H9 (cell line): ENCODE results near the gene FKRP. TPM values are rescaled to one million over a fixed set of nuclear protein-coding genes. Genes with fewer than 3 reads are reported as not detected.

Source experiments
- DNase-seq: peaks from one replicate; pipeline ENCODE4 v3.0.0-alpha.2; 2017
- H2AFZ ChIP-seq: one replicate; pipeline ENCODE4 v1.6.1; 2013; ENCODE audit warnings: mild to moderate bottlenecking, low read length, control low read depth, moderate library complexity
- H2AK5ac ChIP-seq: 2 replicates; pipeline ENCODE4 v1.6.1; 2013; ENCODE audit warnings: low read length, control low read depth, mixed read lengths; ENCODE audit not compliant: insufficient read length
- H2BK120ac ChIP-seq: one replicate; pipeline ENCODE4 v1.6.1; 2013; ENCODE audit warnings: low read depth, mild to moderate bottlenecking, low read length, control low read depth, inconsistent platforms; ENCODE audit not compliant: poor library complexity, severe bottlenecking
- H2BK12ac ChIP-seq: 2 replicates; pipeline ENCODE4 v1.6.1; 2013; ENCODE audit warnings: low read length, control low read depth, mixed read lengths, low read depth; ENCODE audit not compliant: insufficient read length
- H2BK15ac ChIP-seq: 2 replicates; pipeline ENCODE4 v1.6.1; 2013; ENCODE audit warnings: low read depth, low read length, control low read depth
- H2BK20ac ChIP-seq: one replicate; pipeline ENCODE4 v1.6.1; 2013; ENCODE audit warnings: low read depth, mild to moderate bottlenecking, low read length, control low read depth, inconsistent platforms; ENCODE audit not compliant: poor library complexity, severe bottlenecking
- H2BK5ac ChIP-seq: 2 replicates; pipeline ENCODE4 v1.6.1; 2013; ENCODE audit warnings: low read length, control low read depth, mixed read lengths; ENCODE audit not compliant: insufficient read length
- H3K14ac ChIP-seq: 2 replicates; pipeline ENCODE4 v1.6.1; 2013; ENCODE audit warnings: low read length, control low read depth; ENCODE audit not compliant: insufficient read depth
- H3K18ac ChIP-seq: 2 replicates; pipeline ENCODE4 v1.6.1; 2013; ENCODE audit warnings: low read depth, mild to moderate bottlenecking, mixed read lengths, low read length, control low read depth; ENCODE audit not compliant: insufficient read length
- H3K23ac ChIP-seq: 2 replicates; pipeline ENCODE4 v1.6.1; 2013; ENCODE audit warnings: low read length, control low read depth, mixed read lengths, low read depth; ENCODE audit not compliant: insufficient read length
- H3K23me2 ChIP-seq: 2 replicates; pipeline ENCODE4 v1.6.1; 2013; ENCODE audit warnings: low read depth, mild to moderate bottlenecking, mixed read lengths, low read length, control low read depth; ENCODE audit not compliant: insufficient read length, poor library complexity, severe bottlenecking
- H3K27ac ChIP-seq: 2 replicates; pipeline ENCODE4 v1.5.1; 2013; ENCODE audit warnings: low read length, control low read depth, mixed read lengths, low read depth; ENCODE audit not compliant: insufficient read length
- H3K27me3 ChIP-seq: 2 replicates; pipeline ENCODE4 v1.6.1; 2013; ENCODE audit warnings: low read length, control low read depth, inconsistent platforms; ENCODE audit not compliant: insufficient read depth
- H3K4ac ChIP-seq: 2 replicates; pipeline ENCODE4 v1.6.1; 2013; ENCODE audit warnings: low read depth, mild to moderate bottlenecking, control low read depth, inconsistent platforms, low read length, moderate library complexity
- H3K4me1 ChIP-seq: 2 replicates; pipeline ENCODE4 v1.6.1; 2013; ENCODE audit warnings: low read length, control low read depth, inconsistent platforms; ENCODE audit not compliant: insufficient read depth
- H3K4me2 ChIP-seq: 2 replicates; pipeline ENCODE4 v1.6.1; 2013; ENCODE audit warnings: low read length, control low read depth, mixed read lengths; ENCODE audit not compliant: insufficient read length, insufficient read depth
- H3K56ac ChIP-seq: 2 replicates; pipeline ENCODE4 v1.6.1; 2013; ENCODE audit warnings: low read depth, mild to moderate bottlenecking, mixed read lengths, low read length, control low read depth; ENCODE audit not compliant: insufficient read length
- H3K79me1 ChIP-seq: 2 replicates; pipeline ENCODE4 v1.6.1; 2013; ENCODE audit warnings: low read depth, mild to moderate bottlenecking, moderate library complexity, low read length, control low read depth, inconsistent platforms; ENCODE audit not compliant: insufficient read depth, poor library complexity, severe bottlenecking
- H3K79me2 ChIP-seq: 2 replicates; pipeline ENCODE4 v1.6.1; 2013; ENCODE audit warnings: low read length, control low read depth, inconsistent platforms; ENCODE audit not compliant: insufficient read depth
- H3K9ac ChIP-seq: 2 replicates; pipeline ENCODE4 v1.6.1; 2013; ENCODE audit warnings: low read length, control low read depth, mixed read lengths; ENCODE audit not compliant: insufficient read length; ENCODE audit errors: extremely low read depth
- H3K9me3 ChIP-seq: one replicate; pipeline ENCODE4 v1.6.1; 2013; ENCODE audit warnings: low read depth, low read length, inconsistent platforms; ENCODE audit not compliant: control insufficient read depth
- H3T11ph ChIP-seq: one replicate; pipeline ENCODE4 v1.6.1; 2013; ENCODE audit warnings: mild to moderate bottlenecking, low read length, control low read depth, inconsistent platforms
- H4K20me1 ChIP-seq: one replicate; pipeline ENCODE4 v1.6.1; 2013; ENCODE audit not compliant: control insufficient read depth, insufficient read length, insufficient read depth
- H4K5ac ChIP-seq: 2 replicates; pipeline ENCODE4 v1.6.1; 2013; ENCODE audit warnings: low read depth, mild to moderate bottlenecking, mixed read lengths, low read length, control low read depth; ENCODE audit not compliant: insufficient read length
- H4K8ac ChIP-seq: replicated peaks from 2 replicates; pipeline ENCODE4 v1.6.1; 2013; ENCODE audit warnings: low read length, control low read depth, mixed read lengths, low read depth; ENCODE audit not compliant: insufficient read length
- H4K91ac ChIP-seq: 2 replicates; pipeline ENCODE4 v1.6.1; 2013; ENCODE audit warnings: low read depth, mild to moderate bottlenecking, moderate library complexity, mixed read lengths, low read length, control low read depth; ENCODE audit not compliant: insufficient read length
- H3K27ac Mint-ChIP-seq, 3 experiments: 2 replicates in 2 of 3; 3 replicates in 1 of 3; pipeline ENCODE4 v1.8.0; 2020 to 2021; ENCODE audit warnings: mixed read lengths in 3 of 3, mild to moderate bottlenecking in 1 of 3, moderate library complexity in 1 of 3
- H3K27me3 Mint-ChIP-seq: 2 replicates; pipeline ENCODE4 v1.8.0; 2021; ENCODE audit warnings: low read depth, mild to moderate bottlenecking, moderate library complexity, mixed read lengths
- H3K36me3 Mint-ChIP-seq, 3 experiments: 2 replicates in 2 of 3; 3 replicates in 1 of 3; pipeline ENCODE4 v1.8.0; 2020 to 2021; ENCODE audit warnings: low read depth in 3 of 3, mixed read lengths in 3 of 3; ENCODE audit not compliant: insufficient read depth in 1 of 3
- H3K4me1 Mint-ChIP-seq, 2 experiments: 2 replicates each; pipeline ENCODE4 v1.8.0; 2020; ENCODE audit warnings: mixed read lengths in 2 of 2
- H3K4me3 Mint-ChIP-seq, 2 experiments: 2 replicates in 1 of 2; 3 replicates in 1 of 2; pipeline ENCODE4 v1.8.0; 2020 to 2021; ENCODE audit warnings: mild to moderate bottlenecking in 2 of 2, mixed read lengths in 2 of 2, moderate library complexity in 1 of 2
- H3K9me3 Mint-ChIP-seq, 2 experiments: 2 replicates in 1 of 2; 3 replicates in 1 of 2; pipeline ENCODE4 v1.8.0; 2020; ENCODE audit warnings: mild to moderate bottlenecking in 2 of 2, mixed read lengths in 2 of 2, moderate library complexity in 1 of 2
- CTCF ChIP-seq: fragments of 200-600 bp; sonication (generic); conservative IDR thresholded peaks from 3 replicates; pipeline ENCODE4 v1.8.0; 2021; ENCODE audit warnings: antibody characterized with exemption, mild to moderate bottlenecking
- WGBS: extraction: QIAGEN DNeasy Blood & Tissue Kit; methylation state at CpG from one replicate; pipeline ENCODE4 v1.1.7; 2013; ENCODE audit warnings: missing lambda C conversion rate, low lambda C conversion rate, mixed read lengths; ENCODE audit not compliant: insufficient read length; ENCODE audit errors: extremely low coverage; 5-methylcytosine and 5-hydroxymethylcytosine counted together
- total RNA-seq: library from RNA; stranded (reverse); gene quantifications from 2 replicates; pipeline ENCODE4 v1.2.1, GENCODE V29; 2021

Gene FKRP
- total RNA-seq, 1 experiment from 2014 or later: 42.2 TPM

DNA sequence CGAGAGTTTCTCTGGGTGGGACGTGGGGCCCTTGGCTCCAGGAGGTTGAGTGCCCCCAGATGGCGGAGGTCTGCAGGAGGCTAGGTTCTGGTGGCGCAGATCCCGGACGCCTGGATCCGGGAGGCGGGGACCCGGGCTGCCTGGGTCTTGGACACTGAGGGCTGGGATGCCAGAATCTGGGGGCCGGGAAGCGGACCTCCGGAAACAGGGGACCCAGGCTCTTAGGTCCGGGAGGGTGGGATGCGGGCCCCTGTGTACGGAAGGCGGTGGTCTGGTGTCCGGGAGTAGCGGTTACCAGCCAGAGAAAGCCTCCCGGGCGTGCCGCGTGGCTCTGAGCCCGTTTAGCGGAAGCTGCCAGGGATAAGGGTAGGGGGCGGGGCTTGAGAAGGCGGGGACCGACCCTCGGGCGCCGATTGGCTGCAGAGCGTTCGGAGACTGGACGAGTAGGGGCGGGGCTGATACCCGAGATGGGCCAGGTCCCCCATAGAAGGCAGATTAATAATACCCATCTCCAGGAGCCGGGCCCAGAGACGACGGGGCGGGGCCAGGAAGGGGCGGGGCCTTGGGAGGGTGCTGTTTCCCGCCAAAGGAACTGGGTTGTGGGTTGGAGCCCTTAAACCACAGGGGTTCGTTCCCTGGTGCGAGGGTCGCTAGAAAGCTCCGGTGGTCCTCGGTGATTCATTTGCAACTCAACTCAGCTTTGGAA, 42.6 kb downstream of the FKRP start, which contains the start of gene SLC1A5:
TSS of gene SLC1A5 (minus strand) at position 333 of the 706 bp plus-strand sequence. CDS start 629 bp downstream, outside the sequence.
- peaks cover 4% of the 10 kb centered on the region for H4K20me1 ChIP-seq
- no peak within 1 kb of the TSS for H3K27ac ChIP-seq
- Mint-ChIP-seq H3K4me3 (peak within 1 kb of the TSS; percentile 97 to 100), H3K36me3 (peaks cover 23 to 35% (median 29%) of the 10 kb centered on the region in 3 experiments), H3K27ac (peak within 1 kb of the TSS; percentile 68 to 85 (median 77); a peak in 6 of 7 replicates), H3K27me3 (peaks cover 18% of the 10 kb centered on the region), H3K9me3 (no peaks in the 10 kb centered on the region; a peak in 1 of 5 replicates), H3K4me1 (peaks cover 23 to 36% of the 10 kb centered on the region in 2 experiments)
- no peak within 1 kb of the TSS for H4K5ac ChIP-seq
- H2BK12ac ChIP-seq: no peak within 1 kb of the TSS
- peak within 1 kb of the TSS; percentile 96 for H3K4me2 ChIP-seq
- WGBS: no CpG with 5 or more reads among the region's 46 CpGs
- peaks cover 23% of the 10 kb centered on the region for H3K23me2 ChIP-seq
- peak within 1 kb of the TSS; percentile 43 for H2AK5ac ChIP-seq
- no peak within 1 kb of the TSS for H3K4ac ChIP-seq
- no peak within 1 kb of the TSS for H2AFZ ChIP-seq
- peaks cover 37% of the 10 kb centered on the region; the same call in 1 of the 2 replicates for H3K79me2 ChIP-seq
- peaks cover 3% of the 10 kb centered on the region for H3K79me1 ChIP-seq
- DNase-seq: peak; percentile 99
- H3K56ac ChIP-seq: no peak within 1 kb of the TSS
- no peak within 1 kb of the TSS for H4K8ac ChIP-seq
- peak within 1 kb of the TSS; percentile 82 for H3K9ac ChIP-seq
- peak within 1 kb of the TSS; percentile 39 for H3K18ac ChIP-seq
- H3K27me3 ChIP-seq: no peaks in the 10 kb centered on the region; the same call in 1 of the 2 replicates
- H3K9me3 ChIP-seq: no peaks in the 10 kb centered on the region
- H3K14ac ChIP-seq: peak within 1 kb of the TSS; percentile 78
- no peak within 1 kb of the TSS for H3T11ph ChIP-seq
- no peak within 1 kb of the TSS for H4K91ac ChIP-seq
- TF ChIP-seq CTCF: no peak
- H3K4me1 ChIP-seq: peaks cover 5% of the 10 kb centered on the region; the same call in 1 of the 2 replicates
- no peak within 1 kb of the TSS for H2BK15ac ChIP-seq
- peak within 1 kb of the TSS; percentile 28 for H2BK120ac ChIP-seq
- no peak within 1 kb of the TSS for H2BK5ac ChIP-seq
- no peak within 1 kb of the TSS for H3K23ac ChIP-seq
- no peak within 1 kb of the TSS for H2BK20ac ChIP-seq
